OCI-LY7 (cell line): ENCODE measurements around the gene WIPF3. TPM values are rescaled to one million over a fixed set of nuclear protein-coding genes. Genes with fewer than 3 reads are reported as not detected.

Source experiments
- BruUV-seq: library from RNA; stranded (reverse); fragments of 400-500 nt; replicated peaks from 2 replicates; lab custom pipeline; 2021; lab: Mats Ljungman, UMichigan
- CTCF ChIA-PET: fragments of 300-600 bp; sonication (Branson Sonifier 250); formaldehyde crosslinking; loops from one replicate; lab custom pipeline; 2022; ENCODE audit warnings: antibody characterized with exemption; ENCODE audit not compliant: unreplicated experiment; lab: Charles Lee
- POLR2A ChIA-PET: fragments of 300-600 bp; sonication (Branson Sonifier 250); formaldehyde crosslinking; loops from one replicate; lab custom pipeline; 2022; ENCODE audit warnings: antibody characterized with exemption; lab: Charles Lee
- DNase-seq: peaks from one replicate; pipeline ENCODE4 v3.0.0-alpha.2; 2015; ENCODE audit warnings: low spot score
- H2AFZ ChIP-seq: fragments of 200-600 bp; sonication (generic), shearing (Covaris generic); 2 replicates; pipeline ENCODE4 v1.6.1; 2014; ENCODE audit warnings: mild to moderate bottlenecking, antibody characterized with exemption, low read length, moderate library complexity
- H3K27ac ChIP-seq: fragments of 200-600 bp; sonication (generic); 2 replicates; pipeline ENCODE4 v1.5.1; 2014; ENCODE audit warnings: mixed run types, low read depth, mild to moderate bottlenecking, moderate library complexity, low read length, inconsistent platforms; ENCODE audit not compliant: poor library complexity, severe bottlenecking
- H3K36me3 ChIP-seq: fragments of 200-600 bp; sonication (generic); 2 replicates; pipeline ENCODE4 v1.6.1; 2014; ENCODE audit warnings: mild to moderate bottlenecking, antibody characterized with exemption, low read length, moderate library complexity, mixed read lengths; ENCODE audit not compliant: insufficient read depth
- H3K4me1 ChIP-seq: fragments of 200-600 bp; sonication (generic); 2 replicates; pipeline ENCODE4 v1.5.1; 2014; ENCODE audit warnings: mild to moderate bottlenecking, low read length; ENCODE audit not compliant: insufficient read depth, poor library complexity, severe bottlenecking
- H3K4me2 ChIP-seq: fragments of 200-600 bp; sonication (generic); 2 replicates; pipeline ENCODE4 v1.6.1; 2014; ENCODE audit warnings: mild to moderate bottlenecking, low read length
- H3K4me3 ChIP-seq: fragments of 200-600 bp; sonication (generic); 2 replicates; pipeline ENCODE4 v1.5.1; 2014; ENCODE audit warnings: mild to moderate bottlenecking, low read depth, low read length; ENCODE audit not compliant: poor library complexity, severe bottlenecking
- H3K79me2 ChIP-seq: fragments of 200-600 bp; sonication (generic); 2 replicates; pipeline ENCODE4 v1.6.1; 2016; ENCODE audit warnings: low read depth, mild to moderate bottlenecking, low read length, moderate library complexity, mixed read lengths; ENCODE audit not compliant: insufficient read depth
- H3K9me2 ChIP-seq: fragments of 200-600 bp; sonication (generic); 2 replicates; pipeline ENCODE4 v1.6.1; 2016; ENCODE audit warnings: mild to moderate bottlenecking, low read length, mixed read lengths; ENCODE audit not compliant: insufficient read depth
- H3K9me3 ChIP-seq: fragments of 200-600 bp; sonication (generic); 2 replicates; pipeline ENCODE4 v1.6.1; 2014; ENCODE audit warnings: mild to moderate bottlenecking, mixed run types, low read length, mixed read lengths
- H4K20me1 ChIP-seq: fragments of 200-600 bp; sonication (generic); 2 replicates; pipeline ENCODE4 v1.6.1; 2014; ENCODE audit warnings: mild to moderate bottlenecking, antibody characterized with exemption, low read length, moderate library complexity, mixed read lengths; ENCODE audit not compliant: insufficient read depth
- EZH2phosphoT487 ChIP-seq: fragments of 200-600 bp; sonication (generic); IDR thresholded peaks from 2 replicates; pipeline ENCODE4 v1.6.1; 2018; ENCODE audit warnings: low read depth, borderline replicate concordance, mild to moderate bottlenecking, mixed run types, antibody characterized with exemption, low read length, moderate library complexity, mixed read lengths
- intact Hi-C: fragments of 100-400 bp; cut with micrococcal nuclease; formaldehyde crosslinking; loops from one replicate; pipeline ENCODE4 v1.10.0; 2022; ENCODE audit not compliant: unreplicated experiment
- total RNA-seq, 2 experiments: library from RNA; depleted of rRNA in 1 of 2; stranded (reverse); fragments of >200 nt in 1 of 2; shearing (Covaris generic) in 1 of 2; gene quantifications; 2 replicates each; pipeline ENCODE4 v1.2.3, GENCODE V29; 2014 to 2022
- TF ChIP-seq, protein P1 (sequence below): fragments of 200-600 bp; sonication (generic); conservative IDR thresholded peaks from 2 replicates; pipeline ENCODE4 v1.5.1; 2014; ENCODE audit warnings: mild to moderate bottlenecking, antibody characterized with exemption, low read length, moderate library complexity, mixed read lengths

WIPF3 gene
- total RNA-seq, 2 experiments from 2014 or later, result not detected

DNA sequence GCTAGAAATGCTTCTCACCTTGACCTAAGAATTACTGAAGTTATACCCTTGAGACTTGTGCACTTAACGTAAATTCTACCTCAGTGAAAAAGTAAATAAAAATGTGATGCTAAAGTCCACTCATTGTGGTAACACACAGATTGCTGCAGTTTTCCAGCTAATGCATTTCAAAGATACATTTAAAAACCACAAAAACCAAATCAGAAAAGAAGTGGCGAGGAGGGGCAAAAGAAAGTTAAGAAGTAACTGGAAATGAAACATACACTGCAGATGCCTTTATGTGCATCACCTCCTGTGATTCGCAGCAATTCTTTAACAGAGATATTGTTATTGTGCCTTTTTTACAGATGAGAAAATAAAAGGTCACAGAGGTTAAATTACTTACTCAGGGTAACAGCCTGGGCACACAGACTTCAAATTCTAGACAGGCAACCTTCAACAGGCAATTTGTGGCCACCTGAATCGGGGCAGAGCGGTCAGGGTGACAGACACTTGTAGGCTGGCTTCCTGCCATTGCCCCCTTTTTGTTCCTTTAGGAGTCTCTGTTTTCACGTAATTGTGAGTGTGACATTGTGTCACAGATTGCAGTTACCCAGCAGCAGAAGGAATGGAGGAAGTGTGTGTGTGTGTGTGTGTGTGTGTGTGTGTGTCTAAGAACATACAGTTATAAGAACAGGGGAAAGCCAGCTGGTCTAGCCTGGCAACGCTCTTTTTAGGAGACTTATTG lies 1.9 kb downstream of the WIPF3 start:
- BruUV-seq, result no TSS peak

DNA sequence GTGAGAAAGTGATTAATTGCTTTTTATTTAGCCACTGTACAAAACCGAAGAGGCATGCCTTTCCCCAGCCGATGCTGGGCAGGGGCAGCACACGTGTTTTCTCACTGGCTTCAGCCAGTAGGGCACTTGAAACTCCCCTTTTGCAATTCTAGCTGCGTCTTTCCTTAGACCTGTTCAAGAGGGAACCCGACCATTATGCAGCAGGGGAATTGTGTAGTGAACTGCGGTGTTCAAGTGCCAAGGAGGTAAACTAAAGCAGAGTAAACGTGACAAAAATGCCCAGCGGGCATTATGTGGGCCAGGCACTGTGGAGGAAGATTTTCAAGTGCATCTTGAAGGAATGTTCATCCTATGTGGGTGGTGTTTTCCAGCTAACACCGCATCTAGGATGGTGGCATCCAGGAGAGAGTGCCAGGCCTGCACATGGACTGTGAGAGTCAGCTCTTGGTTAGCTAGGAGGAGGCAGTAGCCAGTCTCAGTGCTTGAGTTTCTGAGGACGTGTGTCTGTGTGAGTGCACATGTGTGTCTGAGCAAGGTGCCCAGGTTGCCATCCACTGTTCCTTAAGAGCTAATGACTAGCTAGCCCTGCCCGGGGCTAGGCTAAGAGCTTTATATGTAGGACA lies 3.3 kb downstream of the WIPF3 start:
- Histone ChIP-seq H3K4me2 (no peak overlapping the region), H2AFZ (no peak overlapping the region), H3K9me3 (no peaks in the 10 kb centered on the region), H4K20me1 (no peaks in the 10 kb centered on the region; the same call in 1 of the 2 replicates), H3K27ac (no peak overlapping the region), H3K4me3 (no peak overlapping the region), H3K36me3 (no peaks in the 10 kb centered on the region), H3K4me1 (no peaks in the 10 kb centered on the region), H3K79me2 (no peaks in the 10 kb centered on the region), H3K9me2 (no peaks in the 10 kb centered on the region)
- DNase-seq, result no peak
- no TSS peak for BruUV-seq
- no peak for TF ChIP-seq EZH2phosphoT487
- TF ChIP-seq, protein P1, sequence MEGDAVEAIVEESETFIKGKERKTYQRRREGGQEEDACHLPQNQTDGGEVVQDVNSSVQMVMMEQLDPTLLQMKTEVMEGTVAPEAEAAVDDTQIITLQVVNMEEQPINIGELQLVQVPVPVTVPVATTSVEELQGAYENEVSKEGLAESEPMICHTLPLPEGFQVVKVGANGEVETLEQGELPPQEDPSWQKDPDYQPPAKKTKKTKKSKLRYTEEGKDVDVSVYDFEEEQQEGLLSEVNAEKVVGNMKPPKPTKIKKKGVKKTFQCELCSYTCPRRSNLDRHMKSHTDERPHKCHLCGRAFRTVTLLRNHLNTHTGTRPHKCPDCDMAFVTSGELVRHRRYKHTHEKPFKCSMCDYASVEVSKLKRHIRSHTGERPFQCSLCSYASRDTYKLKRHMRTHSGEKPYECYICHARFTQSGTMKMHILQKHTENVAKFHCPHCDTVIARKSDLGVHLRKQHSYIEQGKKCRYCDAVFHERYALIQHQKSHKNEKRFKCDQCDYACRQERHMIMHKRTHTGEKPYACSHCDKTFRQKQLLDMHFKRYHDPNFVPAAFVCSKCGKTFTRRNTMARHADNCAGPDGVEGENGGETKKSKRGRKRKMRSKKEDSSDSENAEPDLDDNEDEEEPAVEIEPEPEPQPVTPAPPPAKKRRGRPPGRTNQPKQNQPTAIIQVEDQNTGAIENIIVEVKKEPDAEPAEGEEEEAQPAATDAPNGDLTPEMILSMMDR, result no peak
- CTCF ChIA-PET, result interaction anchor here (0.5 kb wide), 1 partner anchor 42 kb away, joined by 3 read pairs; no protein-coding TSS in a partner anchor
- intact Hi-C loops, result no loop called here
- POLR2A ChIA-PET, result no interaction called here

More for the DNA sequence above, 1.9 kb downstream of the WIPF3 start:
- intact Hi-C loops, result no loop called here
- Histone ChIP-seq H3K36me3 (no peaks in the 10 kb centered on the region), H4K20me1 (no peaks in the 10 kb centered on the region; the same call in 1 of the 2 replicates), H3K9me2 (no peaks in the 10 kb centered on the region), H3K4me3 (no peak overlapping the region), H3K27ac (no peak overlapping the region), H3K4me2 (no peak overlapping the region), H3K4me1 (no peaks in the 10 kb centered on the region), H3K9me3 (no peaks in the 10 kb centered on the region), H3K79me2 (no peaks in the 10 kb centered on the region), H2AFZ (no peak overlapping the region)
- no peak for DNase-seq
- ChIA-PET POLR2A (no interaction called here), CTCF (interaction anchor here (0.6 kb wide), 1 partner anchor 1230 kb away, joined by 3 read pairs; no protein-coding TSS in a partner anchor)
- TF ChIP-seq, protein P1, result no peak
- TF ChIP-seq EZH2phosphoT487, result no peak

DNA sequence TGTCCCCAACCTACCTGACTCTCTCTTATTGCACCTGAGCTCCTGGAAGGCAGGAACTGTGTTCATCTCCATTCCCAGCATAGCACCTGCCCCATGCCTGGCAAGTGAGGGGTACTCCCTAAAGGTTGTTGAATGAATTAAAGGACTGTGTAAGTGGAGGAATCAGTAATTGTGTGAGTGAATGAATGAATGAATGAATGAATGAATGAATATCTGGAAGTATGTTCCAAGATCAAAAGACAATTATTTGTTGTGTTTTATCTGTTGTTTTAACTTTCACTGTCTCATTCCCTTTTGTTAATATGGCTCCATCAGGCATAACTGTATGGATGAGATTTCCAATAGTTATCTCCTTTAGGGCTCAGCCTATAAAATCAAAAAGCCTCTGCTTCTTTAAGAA lies 4.0 kb downstream of the WIPF3 start:
- TF ChIP-seq, protein P1, result no peak
- TF ChIP-seq EZH2phosphoT487, result no peak
- Histone ChIP-seq H3K36me3 (no peaks in the 10 kb centered on the region), H2AFZ (no peak overlapping the region), H4K20me1 (no peaks in the 10 kb centered on the region; the same call in 1 of the 2 replicates), H3K4me2 (no peak overlapping the region), H3K27ac (no peak overlapping the region), H3K4me3 (no peak overlapping the region), H3K4me1 (no peaks in the 10 kb centered on the region), H3K9me2 (no peaks in the 10 kb centered on the region), H3K79me2 (no peaks in the 10 kb centered on the region), H3K9me3 (no peaks in the 10 kb centered on the region)
- intact Hi-C loops, result no loop called here
- ChIA-PET CTCF (no interaction called here), POLR2A (no interaction called here)
- no peak for DNase-seq
- no TSS peak for BruUV-seq
